Right lobe of liver (tissue), 4 donors: ENCODE results near the gene FAM149A.

Experiments
- POLR2A ChIP-seq: fragments of 450-650 bp; IDR thresholded peaks from one replicate; pipeline ENCODE4 v1.6.1; 2017; ENCODE audit warnings: antibody characterized with exemption, mild to moderate bottlenecking
- TF ChIP-seq, protein P1 (sequence below), 4 donors: fragments of 200-600 bp in 3 of 4; fragments of 450-650 bp in 1 of 4; IDR thresholded peaks; one replicate each; pipeline versions ENCODE4 v1.5.1 to v1.8.0; 2016 to 2022; ENCODE audit warnings: antibody characterized with exemption in 4 of 4, mild to moderate bottlenecking in 2 of 4
- donor health status: DM: no; HTN: no; CAD: no.
- donor health status: DM: no; HTN: no; CAD: no.
- donor health status: DM: no; HTN: yes; CAD: no.

DNA sequence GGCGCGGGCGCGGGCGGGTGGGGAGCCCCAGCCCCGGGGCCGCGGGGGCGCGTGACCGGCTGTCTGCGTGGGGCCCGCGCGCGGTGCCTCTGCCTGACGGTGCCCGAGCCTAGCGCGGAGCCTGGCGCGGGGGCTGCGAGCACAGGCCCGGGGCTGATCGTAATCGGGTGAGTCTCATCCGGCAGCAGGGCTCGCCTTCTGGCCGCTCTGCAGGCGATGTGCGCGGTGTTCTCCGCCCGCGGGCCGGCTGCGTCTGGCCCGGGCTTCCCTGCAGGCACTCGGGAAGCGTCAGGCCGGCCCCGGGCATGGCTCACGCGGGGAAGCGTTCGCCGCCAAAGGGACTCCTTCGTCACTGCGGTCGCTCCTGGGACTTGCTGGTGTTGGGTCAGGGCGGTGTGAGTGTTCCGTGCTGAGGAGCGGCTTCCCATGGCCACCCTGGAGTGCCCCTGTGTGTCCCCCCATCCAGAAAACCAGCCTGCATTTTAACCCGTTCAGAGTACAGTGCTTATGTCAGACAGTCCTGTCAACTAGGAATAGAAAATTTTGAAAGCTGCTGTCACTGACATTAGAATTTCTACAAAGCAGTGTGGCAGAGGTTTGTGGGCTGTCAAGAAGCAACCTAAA, 40.6 kb downstream of the FAM149A start:
- TF ChIP-seq, protein P1, sequence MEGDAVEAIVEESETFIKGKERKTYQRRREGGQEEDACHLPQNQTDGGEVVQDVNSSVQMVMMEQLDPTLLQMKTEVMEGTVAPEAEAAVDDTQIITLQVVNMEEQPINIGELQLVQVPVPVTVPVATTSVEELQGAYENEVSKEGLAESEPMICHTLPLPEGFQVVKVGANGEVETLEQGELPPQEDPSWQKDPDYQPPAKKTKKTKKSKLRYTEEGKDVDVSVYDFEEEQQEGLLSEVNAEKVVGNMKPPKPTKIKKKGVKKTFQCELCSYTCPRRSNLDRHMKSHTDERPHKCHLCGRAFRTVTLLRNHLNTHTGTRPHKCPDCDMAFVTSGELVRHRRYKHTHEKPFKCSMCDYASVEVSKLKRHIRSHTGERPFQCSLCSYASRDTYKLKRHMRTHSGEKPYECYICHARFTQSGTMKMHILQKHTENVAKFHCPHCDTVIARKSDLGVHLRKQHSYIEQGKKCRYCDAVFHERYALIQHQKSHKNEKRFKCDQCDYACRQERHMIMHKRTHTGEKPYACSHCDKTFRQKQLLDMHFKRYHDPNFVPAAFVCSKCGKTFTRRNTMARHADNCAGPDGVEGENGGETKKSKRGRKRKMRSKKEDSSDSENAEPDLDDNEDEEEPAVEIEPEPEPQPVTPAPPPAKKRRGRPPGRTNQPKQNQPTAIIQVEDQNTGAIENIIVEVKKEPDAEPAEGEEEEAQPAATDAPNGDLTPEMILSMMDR (IDR thresholded peaks at IDR 0.05) = no peak
- TF ChIP-seq POLR2A = peak; percentile 45
